Mesothelial cell of epicardium (in vitro differentiated cells): ENCODE measurements around the gene AK4. TPM values are rescaled to one million over a fixed set of nuclear protein-coding genes. Genes with fewer than 3 reads are reported as not detected.

Source experiments
- DNase-seq, 2 experiments: peaks; one replicate each; pipeline ENCODE4 v3.0.0; 2021; ENCODE audit warnings: low spot score in 2 of 2; ENCODE audit not compliant: unreplicated experiment in 2 of 2
- H3K27ac Mint-ChIP-seq: 2 replicates; pipeline ENCODE4 v1.8.0; 2021; ENCODE audit warnings: mixed read lengths
- H3K27me3 Mint-ChIP-seq: 2 replicates; pipeline ENCODE4 v1.8.0; 2021; ENCODE audit warnings: low read depth, mixed read lengths
- H3K36me3 Mint-ChIP-seq: 2 replicates; pipeline ENCODE4 v1.8.0; 2021; ENCODE audit warnings: mixed read lengths
- H3K4me1 Mint-ChIP-seq: 2 replicates; pipeline ENCODE4 v1.8.0; 2021; ENCODE audit warnings: mixed read lengths
- H3K4me3 Mint-ChIP-seq: 2 replicates; pipeline ENCODE4 v1.8.0; 2021; ENCODE audit warnings: mild to moderate bottlenecking, moderate library complexity, mixed read lengths
- H3K9me3 Mint-ChIP-seq: 2 replicates; pipeline ENCODE4 v1.8.0; 2021; ENCODE audit warnings: mixed read lengths
- CTCF ChIP-seq: fragments of 200-600 bp; sonication (generic); IDR thresholded peaks from one replicate; pipeline ENCODE4 v1.5.0; 2021; ENCODE audit warnings: antibody characterized with exemption; ENCODE audit not compliant: unreplicated experiment
- total RNA-seq: library from RNA; stranded (reverse); gene quantifications from 3 replicates; pipeline ENCODE4 v1.2.1, GENCODE V29; 2021

Gene AK4
- total RNA-seq, 1 donor from 2014 or later, result 20.7 TPM

- H3K4me1 Mint-ChIP-seq, result peaks cover 9% of the 10 kb centered on the region
- no peak for TF ChIP-seq CTCF
- no peaks in the 10 kb centered on the region for H3K36me3 Mint-ChIP-seq
- no peaks in the 10 kb centered on the region for H3K9me3 Mint-ChIP-seq
- DNase-seq, result no peak
- H3K27ac Mint-ChIP-seq, result no peak overlapping the region
- no peaks in the 10 kb centered on the region for H3K27me3 Mint-ChIP-seq
- H3K4me3 Mint-ChIP-seq, result no peak overlapping the region
Observed at GRCh38 chr1:65176591-65176990, 28.6 kb downstream of the AK4 start.

- no peak for DNase-seq
- Mint-ChIP-seq H3K27me3 (no peaks in the 10 kb centered on the region), H3K4me3 (no peak overlapping the region), H3K9me3 (no peaks in the 10 kb centered on the region), H3K27ac (no peak overlapping the region), H3K36me3 (no peaks in the 10 kb centered on the region), H3K4me1 (peaks cover 9% of the 10 kb centered on the region)
- no peak for TF ChIP-seq CTCF
Observed at GRCh38 chr1:65177457-65177856, 29.5 kb downstream of the AK4 start.

GRCh38 chr1:65178235-65178634, 30.2 kb downstream of the AK4 start:
- no peak for DNase-seq
- no peaks in the 10 kb centered on the region for H3K9me3 Mint-ChIP-seq
- no peak overlapping the region for H3K4me3 Mint-ChIP-seq
- H3K36me3 Mint-ChIP-seq, result no peaks in the 10 kb centered on the region
- H3K4me1 Mint-ChIP-seq, result peaks cover 9% of the 10 kb centered on the region
- no peak for TF ChIP-seq CTCF
- no peaks in the 10 kb centered on the region for H3K27me3 Mint-ChIP-seq
- H3K27ac Mint-ChIP-seq, result no peak overlapping the region

- Mint-ChIP-seq H3K9me3 (no peaks in the 10 kb centered on the region), H3K4me3 (no peak overlapping the region)
Observed at GRCh38 chr1:65179148-65179547, 31.1 kb downstream of the AK4 start.

GRCh38 chr1:65180977-65181376, 33.0 kb downstream of the AK4 start:
- DNase-seq, result no peak
- Mint-ChIP-seq H3K27ac (no peak overlapping the region), H3K4me1 (peaks cover 7% of the 10 kb centered on the region), H3K4me3 (no peak overlapping the region), H3K36me3 (no peaks in the 10 kb centered on the region), H3K27me3 (no peaks in the 10 kb centered on the region), H3K9me3 (no peaks in the 10 kb centered on the region)
- TF ChIP-seq CTCF, result no peak

More at GRCh38 chr1:65179148-65179547, 31.1 kb downstream of the AK4 start:
- DNase-seq, result no peak
- H3K27me3 Mint-ChIP-seq, result no peaks in the 10 kb centered on the region
- TF ChIP-seq CTCF, result no peak
- no peak overlapping the region for H3K27ac Mint-ChIP-seq
- no peaks in the 10 kb centered on the region for H3K36me3 Mint-ChIP-seq
- H3K4me1 Mint-ChIP-seq, result peaks cover 7% of the 10 kb centered on the region

- no peaks in the 10 kb centered on the region for H3K36me3 Mint-ChIP-seq
- no peak overlapping the region for H3K4me3 Mint-ChIP-seq
- H3K9me3 Mint-ChIP-seq, result no peaks in the 10 kb centered on the region
- no peak for TF ChIP-seq CTCF
- DNase-seq, result no peak
- no peak overlapping the region for H3K27ac Mint-ChIP-seq
- H3K27me3 Mint-ChIP-seq, result no peaks in the 10 kb centered on the region
- peaks cover 2% of the 10 kb centered on the region for H3K4me1 Mint-ChIP-seq
Observed at GRCh38 chr1:65182658-65183268, 34.8 kb downstream of the AK4 start.
